GM12875 (cell line): ENCODE measurements around the gene CCND1.

ENCODE experiments used
- H3K4me3 ChIP-seq: one replicate; pipeline ENCODE4 v1.5.1; 2011; ENCODE audit warnings: low read depth, low read length, control low read depth
- TF ChIP-seq, protein P1 (sequence below): IDR thresholded peaks from 2 replicates; pipeline ENCODE4 v1.5.1; 2011; ENCODE audit warnings: low read depth, mild to moderate bottlenecking, control low read depth, inconsistent platforms, low read length, moderate library complexity, borderline replicate concordance; ENCODE audit not compliant: insufficient read depth

The CCND1 gene

DNA sequence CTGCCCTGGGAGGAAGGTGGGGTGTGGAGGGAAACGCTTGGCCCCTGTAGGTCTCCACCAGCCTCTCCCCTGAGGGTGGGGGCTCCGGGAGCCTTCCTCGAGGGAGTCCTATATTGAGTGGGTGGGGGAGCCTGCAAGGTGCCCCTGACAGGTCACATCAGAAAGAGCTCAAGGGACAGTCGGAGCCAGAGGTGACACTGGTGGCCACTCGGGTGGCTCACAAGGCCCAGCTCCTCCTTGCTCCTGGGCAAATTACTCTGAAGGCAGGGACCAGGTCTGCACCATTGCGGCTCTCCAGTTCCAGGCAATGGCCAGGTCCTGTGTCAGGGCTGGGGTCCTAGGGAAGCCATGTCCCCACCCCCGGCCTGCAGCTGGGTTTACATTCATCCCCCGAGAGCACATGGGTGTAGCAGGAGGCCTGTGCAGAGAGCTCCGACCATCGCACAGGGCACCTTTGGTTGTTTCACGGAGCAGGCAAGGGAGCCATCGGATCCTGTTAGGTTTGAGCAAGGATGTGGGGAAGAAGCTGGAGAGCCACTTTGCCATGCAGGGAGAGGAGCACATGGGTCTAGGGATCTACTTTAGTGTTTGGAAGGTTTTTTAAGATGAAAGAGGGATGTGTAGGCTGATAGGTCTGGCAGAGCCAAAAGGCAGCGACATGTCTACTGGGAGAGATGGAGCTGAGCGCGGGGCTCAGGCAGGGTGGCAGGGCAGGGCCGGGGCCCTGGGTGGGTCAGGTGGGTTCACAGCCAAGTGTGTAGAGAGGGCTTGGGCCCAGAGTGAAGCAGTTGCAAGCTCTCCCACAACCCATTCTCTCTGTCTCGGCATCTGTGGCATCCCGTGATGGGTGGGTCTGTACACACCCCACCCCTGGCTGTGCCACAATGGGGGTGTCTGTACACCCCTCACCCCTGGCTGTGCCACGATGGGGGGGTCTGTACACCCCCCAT is 14.8 kb downstream of the CCND1 start:
- H3K4me3 ChIP-seq = no peak overlapping the region
- TF ChIP-seq, protein P1, sequence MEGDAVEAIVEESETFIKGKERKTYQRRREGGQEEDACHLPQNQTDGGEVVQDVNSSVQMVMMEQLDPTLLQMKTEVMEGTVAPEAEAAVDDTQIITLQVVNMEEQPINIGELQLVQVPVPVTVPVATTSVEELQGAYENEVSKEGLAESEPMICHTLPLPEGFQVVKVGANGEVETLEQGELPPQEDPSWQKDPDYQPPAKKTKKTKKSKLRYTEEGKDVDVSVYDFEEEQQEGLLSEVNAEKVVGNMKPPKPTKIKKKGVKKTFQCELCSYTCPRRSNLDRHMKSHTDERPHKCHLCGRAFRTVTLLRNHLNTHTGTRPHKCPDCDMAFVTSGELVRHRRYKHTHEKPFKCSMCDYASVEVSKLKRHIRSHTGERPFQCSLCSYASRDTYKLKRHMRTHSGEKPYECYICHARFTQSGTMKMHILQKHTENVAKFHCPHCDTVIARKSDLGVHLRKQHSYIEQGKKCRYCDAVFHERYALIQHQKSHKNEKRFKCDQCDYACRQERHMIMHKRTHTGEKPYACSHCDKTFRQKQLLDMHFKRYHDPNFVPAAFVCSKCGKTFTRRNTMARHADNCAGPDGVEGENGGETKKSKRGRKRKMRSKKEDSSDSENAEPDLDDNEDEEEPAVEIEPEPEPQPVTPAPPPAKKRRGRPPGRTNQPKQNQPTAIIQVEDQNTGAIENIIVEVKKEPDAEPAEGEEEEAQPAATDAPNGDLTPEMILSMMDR = no peak

DNA sequence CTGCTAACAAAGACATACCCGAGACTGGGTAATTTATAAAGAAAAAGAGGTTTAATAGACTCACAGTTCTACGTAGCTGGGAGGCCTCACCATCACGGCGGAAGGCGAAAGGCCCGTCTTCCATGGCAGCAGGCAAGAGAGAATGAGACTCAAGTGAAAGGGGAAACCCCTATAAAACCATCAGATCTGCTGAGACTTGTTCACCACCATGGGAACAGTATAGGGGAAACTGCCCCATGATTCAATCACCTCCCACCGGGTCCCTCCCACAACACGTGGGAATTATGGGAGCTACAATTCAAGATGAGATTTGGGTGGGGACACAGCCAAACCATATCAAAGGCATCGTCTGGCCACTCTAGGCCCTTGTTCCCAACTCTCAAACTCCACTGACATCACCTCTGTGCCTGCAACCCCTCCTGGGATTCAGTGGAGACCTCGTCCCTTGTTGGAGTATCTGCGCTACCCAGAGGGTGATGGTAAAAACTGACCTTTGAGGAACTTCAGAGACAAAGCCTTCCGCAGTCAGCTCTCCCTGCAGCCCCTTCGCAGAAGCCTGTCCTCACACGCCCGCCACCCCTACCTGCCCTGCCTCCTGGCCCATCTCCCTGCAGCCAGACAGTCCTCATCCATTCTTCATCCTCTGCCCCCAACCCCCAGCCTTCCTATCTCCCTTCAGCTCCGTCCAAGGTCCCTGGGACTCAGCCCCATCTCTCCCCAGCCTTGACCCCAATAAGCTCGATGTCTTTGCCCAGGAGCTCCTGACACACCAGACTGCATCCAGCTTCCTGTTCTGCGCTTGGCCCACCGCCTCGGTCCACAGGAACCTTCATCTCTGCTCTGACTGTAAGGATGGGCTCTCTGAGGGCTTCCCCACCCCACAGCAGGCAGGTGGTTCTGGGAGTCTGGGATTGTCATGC is 15.8 kb downstream of the CCND1 start:
- H3K4me3 ChIP-seq = no peak overlapping the region
- TF ChIP-seq, protein P1 = no peak

DNA sequence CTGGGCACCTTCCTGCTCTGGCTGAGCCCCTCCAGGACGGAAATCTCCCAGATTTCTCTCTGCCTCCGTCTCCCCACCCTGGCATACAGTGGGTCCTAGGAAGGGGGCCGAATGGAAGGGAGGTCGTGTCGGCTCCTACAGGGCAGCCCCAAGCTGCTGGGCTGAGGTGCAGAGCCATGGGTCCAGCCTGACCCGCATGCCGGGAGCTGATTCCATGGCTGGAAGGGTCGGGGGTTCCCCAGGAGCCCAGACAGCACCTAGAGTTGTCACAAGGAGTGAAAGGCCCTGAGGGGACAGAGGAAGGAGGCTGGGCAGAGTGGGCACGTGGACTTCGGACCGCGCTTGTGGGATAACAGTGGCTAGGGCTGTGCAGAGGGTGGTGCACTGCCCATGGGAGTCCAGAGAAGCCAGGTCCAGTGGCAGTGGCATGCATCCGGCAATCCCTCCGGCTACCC is 16.5 kb downstream of the CCND1 start:
- TF ChIP-seq, protein P1 = no peak
- H3K4me3 ChIP-seq = no peak overlapping the region

DNA sequence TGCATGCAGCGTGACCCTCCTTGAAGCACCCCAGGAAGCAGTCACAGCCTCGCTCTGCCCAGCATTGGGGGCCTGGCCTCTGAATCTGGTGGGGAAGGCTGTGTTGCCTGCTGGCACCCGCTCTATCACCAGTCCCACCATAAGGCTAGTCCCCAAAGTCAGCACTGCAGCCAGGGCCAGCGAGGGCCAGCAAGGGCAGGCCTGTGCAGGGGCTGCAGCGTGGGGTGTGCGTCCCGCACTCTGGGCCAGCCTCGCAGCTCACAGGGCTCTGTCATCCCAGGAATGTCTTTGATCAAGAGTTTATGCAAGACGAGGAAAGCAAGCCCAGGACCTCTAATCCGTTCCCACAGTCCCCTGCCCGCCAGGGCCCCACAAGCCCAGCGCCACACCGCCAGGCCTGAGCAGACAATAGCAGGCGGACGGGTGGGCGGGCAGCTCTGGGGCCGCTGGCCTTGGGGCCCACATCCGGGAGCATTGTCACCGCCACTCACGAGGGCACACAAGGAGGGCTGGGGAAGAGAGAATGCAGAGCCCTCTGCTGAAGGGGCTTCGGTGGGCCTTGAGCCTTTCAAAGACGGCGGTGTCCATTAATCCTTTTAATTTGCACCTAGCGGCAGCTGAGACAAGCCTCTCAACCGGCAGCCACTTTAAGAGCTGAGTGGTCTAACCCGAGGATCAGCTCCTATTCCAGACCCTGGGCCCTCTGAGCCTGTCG is 17.1 kb downstream of the CCND1 start:
- TF ChIP-seq, protein P1 = no peak
- H3K4me3 ChIP-seq = no peak overlapping the region

DNA sequence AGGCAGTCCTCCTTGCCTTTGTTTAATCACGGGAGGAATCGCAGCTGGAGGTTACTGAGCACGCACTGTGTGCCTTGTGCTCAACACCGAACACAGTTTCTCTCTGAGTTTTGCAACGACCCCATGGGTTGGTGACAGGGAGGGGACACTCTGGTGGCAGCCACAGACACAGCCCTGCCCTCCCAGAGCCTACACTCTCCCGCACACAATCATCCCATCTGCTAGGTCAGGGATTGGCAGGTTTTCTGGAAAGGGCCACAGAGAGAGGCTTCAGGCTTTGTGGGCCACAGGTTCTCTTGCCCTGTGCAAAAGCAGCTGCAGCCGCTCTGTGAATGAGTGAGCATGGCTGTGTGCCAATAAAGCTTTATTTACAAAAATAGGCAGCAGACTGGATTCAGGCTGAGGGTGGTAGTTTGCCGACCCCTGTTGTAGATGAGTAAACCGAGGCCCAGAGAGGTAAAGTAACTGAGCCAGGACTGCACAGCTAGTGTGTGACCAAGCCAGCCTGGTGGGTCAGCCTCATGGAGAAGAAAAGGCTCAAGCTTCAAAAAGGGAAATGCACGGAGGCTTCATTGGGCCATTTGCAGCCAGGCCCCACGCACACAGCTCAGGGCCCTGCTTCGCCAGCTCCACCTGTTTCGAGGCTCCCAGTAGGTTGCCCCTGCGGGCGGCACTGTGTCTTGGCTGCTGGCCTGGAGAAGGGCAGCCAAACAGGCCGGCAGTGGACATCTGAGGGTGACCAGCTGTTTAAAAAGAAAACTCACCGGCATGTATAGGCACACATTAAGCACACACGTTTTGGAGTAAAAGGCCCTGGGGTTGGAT is 17.9 kb downstream of the CCND1 start:
- TF ChIP-seq, protein P1 = no peak

DNA sequence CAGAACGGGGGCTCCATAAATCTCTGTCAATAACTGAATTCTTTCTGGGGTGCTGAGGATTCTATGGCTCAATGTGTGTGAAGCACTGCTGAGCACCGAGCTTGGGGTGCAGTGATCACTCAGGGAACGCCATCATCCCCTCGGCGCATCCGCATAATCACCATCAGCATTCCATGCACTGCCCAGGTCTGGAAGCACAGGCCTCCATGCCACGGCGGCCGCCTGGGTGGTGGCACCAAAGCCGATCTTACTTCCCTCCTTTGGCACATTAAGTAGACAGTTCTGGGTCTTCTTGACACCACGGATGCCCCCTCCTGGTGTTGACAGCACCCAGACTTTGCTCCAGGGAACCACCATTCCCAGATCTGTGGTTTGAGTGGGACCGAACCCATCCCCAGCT is 18.6 kb downstream of the CCND1 start:
- no peak overlapping the region for H3K4me3 ChIP-seq
- TF ChIP-seq, protein P1 = no peak

More for the DNA sequence above, 17.9 kb downstream of the CCND1 start:
- H3K4me3 ChIP-seq = no peak overlapping the region
